GM12864 (cell line): Measurements from ENCODE around the gene CBX2.

Experiments
- DNase-seq: peaks from one replicate; pipeline ENCODE4 v3.0.0-alpha.2; 2011; ENCODE audit warnings: low read depth
- H3K4me3 ChIP-seq: 2 replicates; pipeline ENCODE4 v1.5.1; 2011; ENCODE audit warnings: mild to moderate bottlenecking, low read depth, low read length, control low read depth
- CTCF ChIP-seq: IDR thresholded peaks from 2 replicates; pipeline ENCODE4 v1.5.1; 2011; ENCODE audit warnings: low read depth, mild to moderate bottlenecking, moderate library complexity, low read length, control low read depth, inconsistent platforms; ENCODE audit errors: missing control alignments

Gene CBX2

GRCh38 chr17:79738643-79739042, 39.3 kb upstream of the CBX2 start:
- no peak overlapping the region for H3K4me3 ChIP-seq
- DNase-seq = no peak
- no peak for TF ChIP-seq CTCF

- H3K4me3 ChIP-seq = no peak overlapping the region
- DNase-seq = no peak
- TF ChIP-seq CTCF = no peak
Observed at GRCh38 chr17:79739148-79740062, 38.5 kb upstream of the CBX2 start.

- TF ChIP-seq CTCF = no peak
- DNase-seq = no peak
- H3K4me3 ChIP-seq = no peak overlapping the region
Observed at GRCh38 chr17:79740413-79740812, 37.5 kb upstream of the CBX2 start.

- DNase-seq = no peak
- no peak for TF ChIP-seq CTCF
- H3K4me3 ChIP-seq = no peak overlapping the region
Observed at GRCh38 chr17:79741401-79741750, 36.6 kb upstream of the CBX2 start.

- peak; percentile 80 for TF ChIP-seq CTCF
- no peak overlapping the region for H3K4me3 ChIP-seq
- DNase-seq = no peak
Observed at GRCh38 chr17:79741751-79742588, 36.0 kb upstream of the CBX2 start.

GRCh38 chr17:79742589-79742918, 35.4 kb upstream of the CBX2 start:
- no peak for TF ChIP-seq CTCF
- no peak for DNase-seq
- H3K4me3 ChIP-seq = no peak overlapping the region
